Measurements from ENCODE around the gene MAP3K6.

Gene MAP3K6

DNA sequence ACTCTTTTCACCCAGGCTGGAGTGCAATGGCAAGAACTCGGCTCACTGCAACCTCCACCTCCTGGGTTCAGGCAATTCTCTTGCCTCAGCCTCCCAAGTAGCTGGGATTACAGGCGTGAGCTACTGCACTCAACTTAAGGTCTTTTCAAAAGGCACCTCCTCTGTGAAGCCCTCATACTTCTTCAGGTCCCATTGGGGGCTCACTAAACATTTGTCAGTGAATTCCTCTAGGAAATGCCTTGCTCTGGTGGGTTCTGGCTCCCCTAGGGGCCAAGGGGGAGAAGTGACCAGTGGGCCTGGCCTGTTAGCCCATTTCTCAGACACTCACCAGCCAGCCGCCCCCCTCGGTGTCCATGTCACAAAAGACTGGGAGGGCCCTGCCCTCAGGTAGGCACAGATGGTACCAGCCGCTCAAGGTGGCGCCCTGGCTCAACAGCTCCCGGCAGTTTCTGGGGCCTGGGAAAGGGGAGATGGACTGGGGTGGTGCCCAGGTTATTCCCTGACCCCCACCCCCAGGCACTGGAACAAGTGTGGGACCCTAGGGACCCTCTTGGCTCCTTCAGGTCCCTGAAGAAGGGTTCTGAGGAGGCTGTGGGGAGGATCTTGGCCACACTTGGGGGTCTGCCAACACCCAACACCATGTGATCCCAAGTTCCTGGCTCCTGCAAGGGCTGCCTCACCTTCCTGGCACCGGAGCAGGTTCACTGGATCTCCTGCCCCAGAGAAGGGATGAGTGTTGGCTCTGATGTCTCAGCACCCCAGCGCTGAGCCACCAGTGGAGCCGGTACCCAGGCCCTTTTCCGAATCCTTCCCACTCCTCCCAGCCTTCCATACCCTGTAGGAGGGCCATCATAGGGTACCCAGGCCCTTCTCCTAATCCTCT lies 6.3 kb upstream of the MAP3K6 start:
- DNase-seq, result no peak

DNA sequence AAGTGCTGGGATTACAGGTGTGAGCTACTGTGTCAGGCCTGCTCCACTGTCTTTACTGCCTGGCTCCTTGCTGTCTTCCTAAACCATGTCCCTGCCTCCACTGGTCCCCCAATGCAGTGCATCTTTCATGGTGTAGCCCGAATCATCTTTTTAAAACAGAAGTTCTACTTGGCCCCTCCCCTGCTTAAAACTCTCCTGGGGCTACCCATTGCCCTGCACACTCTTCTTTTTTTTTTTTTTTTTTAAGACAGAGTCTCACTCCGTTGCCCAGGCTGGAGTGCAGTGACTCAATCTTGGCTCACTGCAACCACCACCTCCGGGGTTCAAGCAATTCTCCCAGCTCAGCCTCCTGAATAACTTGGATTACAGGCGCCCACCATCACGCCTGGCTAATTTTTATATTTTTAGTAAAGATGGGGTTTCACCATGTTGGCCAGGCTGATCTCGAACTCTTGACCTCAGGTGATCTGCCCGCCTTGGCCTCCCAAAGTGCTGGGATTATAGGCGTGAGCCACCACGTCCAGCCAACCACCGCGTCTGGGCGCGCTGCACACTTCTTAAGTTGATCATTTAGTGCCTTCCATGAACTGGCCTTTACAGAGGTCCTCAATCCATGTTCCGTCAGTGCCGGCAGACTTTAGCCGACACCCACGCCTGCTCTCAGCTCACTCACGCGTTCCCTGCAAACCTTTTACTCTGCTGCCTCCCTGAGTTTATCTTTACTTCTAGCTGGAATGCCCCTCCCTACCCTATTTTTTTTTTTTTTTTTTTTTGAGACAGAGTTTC lies 5.5 kb upstream of the MAP3K6 start:
- no peak for DNase-seq

DNA sequence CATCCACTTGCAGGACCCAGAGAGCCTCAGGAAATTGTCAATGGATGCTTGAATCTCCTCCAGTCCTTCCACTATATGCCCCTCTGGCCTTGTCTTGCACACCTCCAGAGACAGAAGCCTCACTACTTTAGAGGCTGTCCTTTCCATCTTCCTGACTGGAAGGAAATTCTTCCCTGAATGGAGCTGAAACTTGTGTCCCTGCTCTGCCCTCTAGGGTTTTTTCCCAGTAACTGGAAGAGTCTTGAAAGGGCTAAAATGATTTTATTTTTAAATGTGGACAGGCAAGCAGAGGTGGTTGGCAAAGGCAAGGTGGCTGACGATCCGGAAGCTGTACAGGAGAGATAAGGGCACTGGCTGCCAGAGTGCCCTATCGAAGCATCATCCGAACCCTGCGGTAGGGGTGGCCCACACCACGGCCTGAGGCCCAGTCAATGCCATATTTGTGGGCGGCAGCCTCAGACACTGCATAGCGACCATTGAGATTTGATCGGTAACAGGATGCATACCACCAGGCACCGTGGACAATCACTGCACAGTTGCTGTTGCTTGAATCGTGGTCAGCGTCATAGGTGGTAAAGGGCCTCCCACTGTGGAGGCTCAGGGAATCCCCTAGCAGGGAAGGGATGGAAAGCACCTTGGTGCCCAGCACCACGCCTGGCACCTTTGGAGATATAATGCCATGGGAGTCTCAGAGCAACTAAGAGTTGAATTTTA lies 2.3 kb upstream of the MAP3K6 start:
- DNase-seq, result no peak

DNA sequence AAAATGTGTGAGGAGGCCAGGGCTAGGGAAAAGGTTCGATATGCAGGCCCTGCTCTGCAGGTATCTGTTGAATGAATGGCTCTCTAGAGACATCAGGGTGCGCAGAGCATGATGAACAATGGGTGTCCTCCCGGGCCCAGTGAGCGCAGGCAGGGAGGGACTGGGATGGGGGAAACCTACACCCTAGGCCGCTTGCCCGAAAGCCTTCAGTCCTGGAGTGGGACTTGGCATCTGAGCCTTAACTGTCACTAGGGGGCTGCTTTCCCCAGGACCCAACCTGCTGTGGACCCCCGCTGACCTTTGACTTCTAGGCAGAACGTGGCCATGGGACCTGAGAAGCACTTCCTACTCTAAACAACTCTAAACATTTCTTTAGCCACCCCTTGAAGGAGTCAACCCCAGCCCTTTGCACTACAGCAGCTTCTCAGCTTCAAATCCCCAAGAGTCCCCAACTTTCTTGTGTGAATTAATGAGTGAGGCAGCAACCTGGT lies 444 bp upstream of the MAP3K6 start:
- DNase-seq, result no peak

DNA sequence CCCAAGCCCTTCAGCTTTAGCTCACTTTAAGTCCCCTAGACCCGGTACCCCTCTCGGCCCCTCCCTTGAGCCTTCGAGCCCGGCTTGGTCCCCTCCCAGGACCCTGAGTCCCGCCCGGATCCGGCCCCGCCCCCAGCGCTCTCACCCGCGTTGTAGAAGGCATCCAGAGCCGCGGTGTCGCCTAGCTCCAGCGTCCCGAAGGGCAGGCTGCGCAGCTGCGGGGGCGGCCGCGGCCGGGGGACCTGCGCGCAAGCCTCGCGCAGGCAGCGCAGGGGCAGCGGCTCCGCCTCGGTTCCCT lies 699 bp downstream of the MAP3K6 start:
- DNase-seq, result peak; percentile 63

DNA sequence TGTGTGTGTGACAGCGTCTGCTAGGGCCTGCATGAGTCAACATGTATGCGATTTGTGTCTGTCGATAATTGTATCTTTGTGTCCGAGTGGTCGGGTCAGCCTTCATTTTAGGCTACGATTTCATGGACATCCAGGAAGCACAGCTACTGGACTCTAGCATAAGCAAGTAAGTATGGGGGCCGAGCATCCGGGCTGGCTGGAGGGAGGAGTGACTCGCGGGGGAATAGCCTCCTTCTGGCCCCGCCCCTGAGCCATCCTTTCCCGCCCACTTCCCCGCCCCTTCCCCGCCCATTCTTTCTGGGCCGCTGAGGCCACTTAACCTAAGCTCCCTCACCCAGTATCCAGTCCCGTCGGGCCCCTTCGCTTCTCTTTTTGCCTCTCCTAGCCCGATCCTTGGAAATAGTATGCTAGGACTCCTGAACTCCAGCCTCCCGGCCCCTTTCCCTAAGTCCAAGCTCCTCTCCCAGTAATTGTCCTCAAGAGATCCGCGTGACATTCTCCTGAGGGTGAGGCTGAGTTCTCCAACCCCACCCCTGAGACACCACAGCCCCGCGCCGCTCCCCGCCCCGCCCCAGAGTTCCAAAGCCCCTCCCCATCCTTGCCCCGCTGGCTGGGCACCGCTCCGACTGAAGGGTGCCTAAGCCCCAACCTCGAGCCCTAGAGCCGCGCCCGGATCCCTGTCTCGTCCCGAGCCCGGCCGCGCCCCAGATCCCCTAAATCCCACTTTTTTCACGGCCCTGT lies 1.2 kb downstream of the MAP3K6 start:
- peak; percentile 74 for DNase-seq

DNA sequence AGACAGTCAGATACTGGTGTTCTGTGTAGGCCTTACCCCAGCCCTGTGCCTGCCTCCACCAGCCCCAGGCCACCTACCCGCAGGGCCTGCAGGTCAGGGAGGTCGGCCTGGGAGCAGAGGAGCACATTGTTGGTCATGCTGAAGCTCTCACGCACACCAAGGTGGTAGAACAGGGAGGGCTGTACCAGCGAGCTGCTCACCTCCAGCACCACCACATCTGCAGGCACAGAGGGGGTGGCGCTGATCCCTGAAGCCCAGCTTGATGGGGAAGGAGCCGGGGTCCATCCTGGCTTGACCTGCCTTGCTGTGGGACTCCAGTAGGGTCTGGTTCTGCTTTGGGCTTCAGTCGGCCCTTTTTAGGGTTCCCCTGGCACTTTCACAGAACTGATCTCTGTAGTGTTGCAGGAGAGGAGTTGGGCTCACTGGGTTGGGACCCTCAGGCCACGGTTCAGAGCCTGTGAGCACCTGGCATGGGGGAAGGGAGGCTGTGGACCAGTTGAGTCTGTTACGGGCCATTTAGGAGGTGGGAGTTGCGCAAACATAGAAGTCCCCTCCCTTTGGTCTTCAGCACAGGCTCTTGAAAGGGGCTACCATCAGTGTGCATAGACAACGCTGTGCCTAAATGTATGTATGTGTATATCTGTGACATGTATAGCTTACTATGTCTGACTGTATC lies 1.9 kb downstream of the MAP3K6 start:
- DNase-seq, result no peak

DNA sequence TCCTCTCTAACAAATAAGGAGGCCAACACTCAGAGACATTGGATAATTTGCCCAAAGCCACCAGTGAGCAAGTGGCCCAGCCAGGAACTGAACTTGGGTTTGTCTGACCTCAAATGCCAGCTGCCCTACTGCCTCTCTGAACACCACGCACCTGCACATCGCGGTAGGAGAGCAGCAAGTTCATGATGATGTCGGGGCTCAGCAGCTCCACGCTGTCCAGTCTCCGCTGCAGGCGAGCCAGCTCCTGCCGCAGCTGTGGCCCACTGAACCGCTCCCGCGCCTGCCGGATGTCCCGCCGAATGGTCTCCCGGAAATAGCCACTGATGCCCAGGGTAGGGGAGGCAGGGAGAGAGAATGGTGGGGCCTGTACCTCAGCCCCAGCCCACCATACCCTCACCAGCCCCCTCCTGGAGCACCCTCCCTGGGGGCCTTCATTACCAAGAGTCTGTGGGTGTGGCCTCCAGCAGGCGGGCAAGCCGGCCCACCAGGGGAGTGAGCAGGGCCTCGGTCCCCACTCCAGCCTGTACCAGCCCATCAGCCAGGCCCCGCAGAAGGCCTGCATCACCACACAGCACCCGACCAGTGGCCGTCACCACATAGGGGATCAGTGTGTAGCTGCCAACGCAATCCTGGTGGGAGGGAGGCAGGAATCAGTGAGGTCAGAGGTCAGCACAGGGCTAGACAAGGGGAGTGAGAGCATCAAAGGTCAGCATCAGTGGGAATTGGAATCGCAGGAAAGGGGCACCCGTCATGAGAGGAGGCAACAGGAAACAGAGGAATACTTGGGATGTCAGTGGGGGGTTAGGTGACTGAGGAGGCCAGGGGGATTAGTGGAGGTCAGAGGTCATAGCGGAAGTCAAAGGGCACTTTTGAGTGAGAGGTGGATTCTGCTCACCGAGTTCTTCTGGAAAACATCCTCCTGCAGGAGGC lies 2.7 kb downstream of the MAP3K6 start:
- no peak for DNase-seq

DNA sequence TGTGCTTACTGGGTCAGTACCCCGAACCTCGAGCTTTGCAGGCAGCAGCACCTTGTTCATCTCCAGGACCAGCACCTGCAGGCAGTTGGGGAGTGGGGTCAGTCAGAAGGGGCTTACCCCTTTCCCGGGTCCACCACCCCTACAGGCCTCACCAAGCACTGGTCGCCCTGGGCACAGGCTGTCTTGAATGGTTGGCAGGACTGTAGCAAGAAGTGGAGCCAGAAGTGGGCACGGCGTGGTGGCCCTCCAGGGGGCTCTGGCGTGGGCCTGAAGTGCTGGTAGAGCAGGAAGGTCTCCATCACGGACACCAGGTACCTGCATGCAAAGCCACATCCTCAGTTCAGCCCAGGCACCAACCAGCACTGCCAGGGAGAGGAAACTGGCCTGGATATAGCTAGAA lies 5.2 kb downstream of the MAP3K6 start:
- DNase-seq, result no peak

DNA sequence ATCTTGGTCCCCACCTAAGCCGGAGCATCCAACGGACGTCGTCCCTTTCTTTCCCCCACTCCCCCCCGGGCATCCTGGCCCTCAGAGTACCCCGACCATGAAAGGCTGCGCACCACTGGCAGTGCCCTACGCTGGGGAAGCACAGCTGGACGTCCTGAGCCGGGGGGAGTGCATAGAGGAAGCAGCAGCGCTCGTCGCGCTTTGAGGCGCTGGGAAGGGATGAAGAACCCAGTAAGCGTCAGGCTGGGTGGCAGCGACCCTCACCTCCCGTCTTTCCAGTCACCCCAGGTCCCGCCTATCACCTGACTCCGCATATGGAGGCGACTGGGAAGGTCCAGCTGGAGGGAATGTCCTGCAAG lies 5.7 kb downstream of the MAP3K6 start:
- DNase-seq, result no peak

DNA sequence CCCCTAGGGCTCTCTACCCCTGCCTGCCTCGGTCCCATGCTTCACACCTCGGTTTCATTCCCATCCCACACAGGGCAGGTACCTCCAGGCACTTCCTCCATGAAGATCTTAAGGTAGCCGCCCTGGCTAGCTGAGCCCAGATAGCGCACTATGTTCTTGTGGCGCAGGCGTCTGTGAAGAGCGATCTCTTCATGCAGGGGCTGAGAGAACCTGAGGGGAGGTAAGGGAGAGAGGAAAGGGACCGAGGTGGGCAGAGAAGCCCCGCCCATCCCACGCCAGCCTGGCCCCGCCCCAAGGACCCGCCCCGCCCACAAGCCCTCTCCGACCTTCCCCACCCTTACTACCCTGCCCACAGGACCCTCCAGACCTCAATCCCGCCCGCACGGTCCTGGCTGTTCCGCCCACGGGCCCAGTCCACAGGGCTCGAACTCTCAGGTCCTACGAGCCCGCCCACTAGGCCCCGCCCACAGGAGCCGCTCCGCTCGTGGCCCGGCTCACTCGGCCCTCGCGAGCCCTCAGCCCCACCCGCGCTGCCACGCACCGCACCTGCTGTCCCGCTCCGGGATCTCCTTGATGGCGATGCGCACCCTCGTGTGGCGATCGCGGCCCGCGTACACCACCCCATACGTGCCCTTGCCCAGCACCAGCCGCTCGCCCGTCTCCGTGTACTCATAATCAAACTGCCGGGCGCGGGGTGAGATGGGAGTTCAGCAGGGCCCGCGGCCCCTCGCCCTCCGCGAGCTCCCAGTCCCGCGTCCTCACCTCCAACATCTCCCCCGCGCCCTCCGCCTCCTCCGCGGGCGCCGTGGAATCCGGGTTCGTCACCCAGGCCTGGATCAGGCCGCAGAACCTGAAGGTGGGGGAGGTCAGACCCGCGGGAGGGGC lies 6.4 kb downstream of the MAP3K6 start:
- peak; percentile 48 for DNase-seq

DNA sequence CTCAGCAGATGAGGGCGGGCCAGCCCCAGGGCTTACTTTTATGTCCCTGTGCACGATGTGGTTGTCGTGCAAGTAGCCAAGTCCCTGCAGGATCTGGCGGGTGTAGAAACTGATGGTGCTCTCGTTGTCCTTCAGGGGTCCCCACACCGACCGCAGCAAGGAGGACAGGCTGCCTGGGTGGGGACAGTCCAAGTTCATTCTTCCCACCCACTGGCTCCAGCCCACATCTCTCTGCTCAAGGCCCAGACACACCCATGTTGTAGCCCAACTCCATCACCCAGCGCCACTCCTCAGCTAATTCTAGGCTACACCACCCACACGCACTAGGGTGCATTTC lies 7.0 kb downstream of the MAP3K6 start:
- no peak for DNase-seq

DNA sequence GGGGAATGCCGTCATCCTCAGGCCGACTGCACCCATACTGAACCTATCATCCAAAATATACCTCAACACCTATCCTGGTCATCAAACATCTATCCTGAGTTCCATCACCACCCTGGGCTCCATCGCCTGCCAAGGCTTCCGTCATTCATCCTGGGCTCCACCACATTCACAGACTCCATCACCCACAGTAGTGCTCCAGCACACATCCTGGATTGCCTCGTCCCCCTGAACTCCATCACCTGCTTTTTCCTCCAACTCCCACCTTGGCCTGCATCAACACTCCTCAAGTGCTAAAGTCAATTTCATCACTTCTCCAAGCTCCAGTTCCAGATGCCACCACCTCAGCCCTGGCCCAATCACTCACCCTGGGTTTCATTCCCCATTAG lies 7.8 kb downstream of the MAP3K6 start:
- DNase-seq, result no peak

DNA sequence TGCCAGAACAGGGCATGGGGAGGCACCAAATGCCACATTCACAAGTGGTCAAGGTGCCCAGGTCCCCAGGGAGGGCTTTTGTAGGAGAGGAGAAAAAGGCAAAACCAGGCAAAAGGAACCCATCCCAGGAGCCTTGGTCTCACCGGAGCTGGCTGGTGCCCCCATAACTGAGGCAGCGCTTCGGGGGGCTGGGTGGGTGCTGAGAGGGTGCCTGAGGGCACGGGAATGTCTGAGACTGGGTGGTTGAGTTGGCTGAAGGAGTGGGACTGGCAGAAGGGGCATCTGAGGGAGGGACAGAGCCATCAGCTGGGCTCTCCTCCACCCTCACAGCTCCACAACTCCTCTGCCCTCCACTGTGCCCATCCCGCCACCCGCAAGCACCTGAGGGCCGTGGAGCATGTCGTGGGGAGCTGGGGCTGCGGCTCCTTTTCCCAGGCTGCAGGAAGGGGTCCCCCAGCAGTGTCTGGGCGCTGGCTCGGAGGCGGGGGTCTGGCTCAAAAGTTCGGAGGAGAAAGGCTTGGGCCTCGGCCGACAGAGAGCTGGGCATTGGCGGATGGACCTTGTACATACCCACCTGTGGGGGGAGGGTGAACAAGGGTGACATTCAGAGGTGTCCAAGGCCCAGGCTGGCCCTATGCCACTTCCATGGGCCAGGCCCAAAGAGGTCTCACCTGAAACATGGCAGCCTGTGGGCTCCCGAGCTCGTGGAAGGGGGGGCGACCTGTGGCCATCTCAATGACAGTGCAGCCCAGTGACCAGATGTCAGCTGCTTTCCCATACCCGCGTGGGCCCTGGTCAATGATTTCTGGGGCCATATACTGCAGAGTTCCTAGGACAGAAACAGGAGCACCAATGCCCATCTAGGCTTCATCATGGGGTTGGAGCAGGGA lies 8.5 kb downstream of the MAP3K6 start:
- no peak for DNase-seq

DNA sequence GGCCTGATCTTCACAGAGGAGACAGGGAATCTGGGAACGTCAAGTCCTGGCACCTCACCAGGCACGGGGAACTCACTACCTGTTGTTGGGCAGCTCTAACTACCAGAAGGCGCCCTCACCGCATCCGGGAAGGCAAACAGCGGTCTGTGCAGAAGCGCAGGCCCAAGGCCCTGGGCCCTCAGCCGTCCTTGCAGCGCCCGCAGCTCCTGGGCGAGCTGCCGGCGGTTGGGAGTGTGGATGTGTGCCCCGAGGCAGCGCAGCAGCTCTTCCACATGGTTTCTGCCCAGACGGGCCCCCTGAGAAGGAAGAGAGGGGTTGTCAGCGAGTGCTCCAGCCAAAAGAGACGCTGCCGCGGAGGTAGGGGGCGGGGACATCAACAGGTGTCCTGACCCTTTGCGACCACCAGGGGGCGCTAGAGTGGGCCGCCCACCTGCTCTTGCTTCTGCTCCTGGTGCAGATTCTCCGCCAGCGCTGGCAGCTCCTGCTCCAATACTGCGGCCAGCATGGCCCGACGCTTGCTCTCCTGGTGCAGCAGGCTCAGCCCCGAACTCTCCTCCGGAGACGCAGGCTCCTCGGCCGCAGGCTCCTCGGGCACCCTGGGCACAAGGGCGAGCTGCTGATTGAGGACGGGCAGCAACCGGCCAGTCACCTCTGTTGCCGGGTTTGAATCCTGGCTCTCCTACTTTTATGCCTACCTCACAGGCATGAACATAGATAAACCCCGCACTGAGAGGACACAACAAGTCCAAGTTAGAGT lies 9.3 kb downstream of the MAP3K6 start:
- peak; percentile 81 for DNase-seq

DNA sequence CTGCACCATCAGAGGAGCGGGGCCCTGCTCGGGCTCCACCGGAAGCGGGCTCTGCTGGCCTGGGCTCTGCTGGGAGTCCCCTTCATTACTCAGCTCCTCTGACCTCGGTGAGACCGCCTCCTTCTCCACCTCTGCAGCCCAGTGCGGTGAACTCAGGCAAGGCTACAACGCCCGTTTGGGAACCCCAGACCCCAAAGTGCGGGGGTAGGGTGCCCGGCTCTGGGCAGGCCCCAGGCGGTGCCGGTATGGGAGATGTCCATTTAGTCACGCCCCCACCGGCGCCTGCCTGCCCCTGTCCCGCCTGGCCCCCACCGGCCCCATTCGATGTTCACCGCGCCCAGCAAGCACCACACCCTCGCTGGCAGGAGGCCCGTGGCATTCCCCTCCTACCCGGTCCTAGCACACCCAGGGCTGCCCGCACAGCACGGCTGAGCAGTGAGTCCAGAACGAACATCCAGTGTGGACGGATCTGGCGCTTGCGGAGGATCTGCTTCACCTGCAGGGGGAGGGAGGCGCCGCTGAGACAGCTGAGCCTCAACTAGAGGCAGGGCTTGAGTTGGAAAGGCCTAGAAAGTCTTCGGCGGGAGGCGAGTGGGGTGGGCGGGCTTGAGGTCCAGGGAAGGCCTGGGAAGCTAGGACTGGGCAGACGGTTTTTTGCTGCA lies 10.0 kb downstream of the MAP3K6 start:
- peak; percentile 33 for DNase-seq

DNA sequence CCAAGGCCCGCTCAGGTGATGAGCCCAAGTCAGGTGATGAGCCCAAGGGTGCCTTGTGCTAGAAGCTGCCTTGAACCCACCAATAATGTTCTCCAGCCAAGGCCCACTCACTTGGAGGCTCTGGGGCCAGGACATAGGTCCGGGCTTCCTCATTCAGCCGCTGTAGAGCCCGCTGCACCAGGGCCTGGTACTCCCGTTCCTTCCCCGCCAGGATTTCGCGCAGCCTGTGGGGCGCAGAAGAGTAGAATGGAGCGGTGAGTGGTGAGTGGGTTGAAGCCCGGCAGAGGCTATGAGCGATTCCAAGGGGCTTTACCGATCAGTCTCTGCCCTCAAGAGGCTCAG lies 10.5 kb downstream of the MAP3K6 start:
- DNase-seq, result no peak

DNA sequence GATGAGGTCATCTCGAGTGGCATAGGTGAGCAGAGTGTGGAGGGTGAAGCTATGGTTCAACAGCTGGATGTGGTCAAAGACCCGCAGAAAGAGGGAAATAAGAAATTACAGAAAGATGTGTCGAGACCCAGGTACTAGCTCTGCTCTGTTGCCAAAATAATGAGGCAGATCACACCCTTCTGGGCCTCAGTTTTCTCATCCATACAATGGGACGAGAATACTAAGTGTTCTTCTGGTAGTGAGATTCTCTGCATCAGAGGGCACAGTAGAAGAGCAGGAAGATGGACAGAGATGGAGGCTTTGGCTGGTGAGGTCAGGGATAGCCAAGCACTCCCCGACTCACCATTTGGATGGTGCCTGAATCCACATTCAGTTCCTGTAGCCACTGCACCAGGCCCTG lies 11.1 kb downstream of the MAP3K6 start:
- DNase-seq, result no peak
